Stimulated activated memory B cell treated with anti-CD40 and anti-IgM and Interleukin-4, amounts not matched to agents 10 μg/mL and 1 μg/mL and 100 μg/mL, for 72 hours (primary cell): Measurements from ENCODE around the gene C3orf80.
"Not testable (repeated sequence)": the region's sequence is repeated elsewhere in the genome, so short reads cannot be mapped to it uniquely, and the experiment has no call there.

Experiments
- ATAC-seq: fragments of 150-1000 bp; cut with Tn5 transposase; 2 replicates; pipeline ENCODE4 v1.10.0; 2021
- H3K27ac Mint-ChIP-seq: one replicate; pipeline ENCODE4 v1.8.0; 2022; ENCODE audit warnings: mild to moderate bottlenecking, mixed read lengths
- H3K27me3 Mint-ChIP-seq: one replicate; pipeline ENCODE4 v1.8.0; 2022; ENCODE audit warnings: mixed read lengths
- H3K36me3 Mint-ChIP-seq: one replicate; pipeline ENCODE4 v1.8.0; 2022; ENCODE audit warnings: mixed read lengths
- H3K4me1 Mint-ChIP-seq: one replicate; pipeline ENCODE4 v1.8.0; 2022; ENCODE audit warnings: mixed read lengths
- H3K4me3 Mint-ChIP-seq: one replicate; pipeline ENCODE4 v1.8.0; 2022; ENCODE audit warnings: mild to moderate bottlenecking, moderate library complexity, mixed read lengths
- H3K9me3 Mint-ChIP-seq: one replicate; pipeline ENCODE4 v1.8.0; 2022; ENCODE audit warnings: mixed read lengths

The C3orf80 gene

GRCh38 chr3:160225176-160226025 lies at the start of gene C3orf80:
Gene C3orf80 (plus strand): TSS chr3:160225422. CDS start chr3:160225636, 214 bp downstream.
- Mint-ChIP-seq H3K27me3 (peaks cover 52% of the 10 kb centered on the region), H3K4me3 (peak within 1 kb of the TSS; percentile 82), H3K9me3 (no peaks in the 10 kb centered on the region), H3K4me1 (peaks cover 15% of the 10 kb centered on the region), H3K36me3 (no peaks in the 10 kb centered on the region), H3K27ac (no peak within 1 kb of the TSS)
- ATAC-seq = peak; percentile 76

DNA sequence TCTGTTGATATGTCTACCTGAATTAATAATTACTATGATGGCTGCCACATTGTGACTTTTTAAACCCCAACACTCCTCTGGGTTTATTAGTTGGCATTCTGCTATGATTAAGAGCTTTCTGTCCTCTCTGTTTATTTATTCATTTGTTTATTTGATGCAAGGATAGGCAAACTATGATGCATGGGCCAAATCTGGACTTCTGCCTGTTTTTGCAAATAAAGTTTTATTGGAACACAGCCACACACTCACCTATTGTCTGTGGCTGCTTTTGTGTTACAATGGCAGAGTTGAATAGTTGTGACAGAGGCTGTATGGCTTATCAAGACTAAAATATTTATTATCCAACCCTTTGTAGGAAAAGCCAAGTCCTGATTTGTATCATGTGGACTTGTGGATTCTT lies 48.3 kb upstream of the C3orf80 start:
- no peak for ATAC-seq
- peaks cover 3% of the 10 kb centered on the region for H3K9me3 Mint-ChIP-seq
- peaks cover 16% of the 10 kb centered on the region for H3K27me3 Mint-ChIP-seq
- H3K4me1 Mint-ChIP-seq = no peaks in the 10 kb centered on the region
- H3K36me3 Mint-ChIP-seq = no peaks in the 10 kb centered on the region
- no peak overlapping the region for H3K4me3 Mint-ChIP-seq
- no peak overlapping the region for H3K27ac Mint-ChIP-seq

DNA sequence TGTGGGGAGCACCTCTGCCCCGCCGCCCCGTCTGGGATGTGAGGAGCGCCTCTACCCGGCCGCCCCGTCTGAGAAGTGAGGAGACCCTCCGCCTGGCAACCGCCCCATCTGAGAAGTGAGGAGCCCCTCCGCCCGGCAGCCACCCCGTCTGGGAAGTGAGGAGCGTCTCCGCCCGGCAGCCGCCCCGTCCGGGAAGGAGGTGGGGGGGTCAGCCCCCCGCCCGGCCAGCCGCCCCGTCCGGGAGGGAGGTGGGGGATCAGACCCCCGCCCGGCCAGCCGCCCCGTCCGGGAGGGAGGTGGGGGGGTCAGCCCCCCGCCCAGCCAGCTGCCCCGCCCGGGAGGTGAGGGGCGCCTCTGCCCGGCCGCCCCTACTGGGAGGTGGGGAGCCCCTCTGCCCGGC lies 46.6 kb upstream of the C3orf80 start:
- H3K9me3 Mint-ChIP-seq, H3K27ac Mint-ChIP-seq, H3K4me3 Mint-ChIP-seq, H3K4me1 Mint-ChIP-seq, ATAC-seq, H3K36me3 Mint-ChIP-seq: not testable (repeated sequence)
- H3K27me3 Mint-ChIP-seq = peaks cover 18% of the 10 kb centered on the region

- not testable (repeated sequence) for H3K9me3 Mint-ChIP-seq, H3K27ac Mint-ChIP-seq, H3K36me3 Mint-ChIP-seq, H3K4me3 Mint-ChIP-seq, H3K4me1 Mint-ChIP-seq, ATAC-seq
- H3K27me3 Mint-ChIP-seq = peaks cover 18% of the 10 kb centered on the region
Observed at GRCh38 chr3:160179403-160179802, 45.8 kb upstream of the C3orf80 start.

DNA sequence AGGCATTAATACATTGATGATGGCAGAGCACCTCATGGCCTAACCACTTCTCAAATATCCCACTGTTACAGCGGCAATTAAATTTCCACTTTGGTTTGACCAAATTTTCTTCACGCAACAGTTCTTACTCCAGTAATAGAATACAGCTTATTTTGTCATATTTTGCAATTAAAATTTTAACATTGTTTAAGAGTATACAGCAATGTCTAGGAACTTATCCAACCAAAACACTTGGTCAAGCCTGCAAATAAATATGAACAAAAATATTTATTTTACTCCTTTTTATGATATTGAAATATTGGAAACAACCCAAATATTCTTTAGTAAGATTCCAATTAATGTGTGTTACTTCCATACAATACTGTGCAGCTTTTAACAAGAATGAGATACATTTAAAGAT lies 45.3 kb upstream of the C3orf80 start:
- Mint-ChIP-seq H3K27me3 (peaks cover 18% of the 10 kb centered on the region), H3K4me3 (no peak overlapping the region), H3K4me1 (no peaks in the 10 kb centered on the region), H3K36me3 (no peaks in the 10 kb centered on the region), H3K27ac (no peak overlapping the region), H3K9me3 (peaks cover 3% of the 10 kb centered on the region)
- no peak for ATAC-seq

GRCh38 chr3:160180581-160181216 lies 44.5 kb upstream of the C3orf80 start:
- ATAC-seq = no peak
- no peak overlapping the region for H3K27ac Mint-ChIP-seq
- peaks cover 18% of the 10 kb centered on the region for H3K27me3 Mint-ChIP-seq
- no peaks in the 10 kb centered on the region for H3K4me1 Mint-ChIP-seq
- H3K9me3 Mint-ChIP-seq = peaks cover 3% of the 10 kb centered on the region
- H3K36me3 Mint-ChIP-seq = no peaks in the 10 kb centered on the region
- H3K4me3 Mint-ChIP-seq = no peak overlapping the region

- peaks cover 18% of the 10 kb centered on the region for H3K27me3 Mint-ChIP-seq
- ATAC-seq = no peak
- H3K4me3 Mint-ChIP-seq = no peak overlapping the region
- H3K36me3 Mint-ChIP-seq = no peaks in the 10 kb centered on the region
- H3K9me3 Mint-ChIP-seq = peaks cover 3% of the 10 kb centered on the region
- no peak overlapping the region for H3K27ac Mint-ChIP-seq
- no peaks in the 10 kb centered on the region for H3K4me1 Mint-ChIP-seq
Observed at GRCh38 chr3:160183345-160184076, 41.7 kb upstream of the C3orf80 start.

DNA sequence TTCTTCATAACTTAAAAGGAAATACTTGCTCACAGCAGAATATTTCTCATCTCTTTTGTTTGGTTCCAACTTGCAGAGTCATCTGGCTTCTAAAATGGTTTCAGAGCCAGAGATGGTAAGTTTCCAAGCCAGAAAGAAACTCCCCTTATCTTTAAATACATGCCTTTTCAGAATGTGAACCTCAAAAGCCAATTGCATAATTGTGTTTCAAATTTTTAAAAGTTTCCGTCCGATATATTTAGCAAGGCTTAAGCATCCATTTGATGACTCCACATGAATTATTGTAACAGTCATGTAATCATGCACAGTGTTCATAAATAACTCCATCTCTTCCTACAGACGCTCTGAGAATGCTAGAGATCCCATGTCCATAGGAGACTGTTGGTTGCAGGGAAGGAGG lies 40.6 kb upstream of the C3orf80 start:
- ATAC-seq = no peak
- Mint-ChIP-seq H3K27me3 (peaks cover 23% of the 10 kb centered on the region), H3K4me3 (no peak overlapping the region), H3K4me1 (no peaks in the 10 kb centered on the region), H3K36me3 (no peaks in the 10 kb centered on the region), H3K27ac (no peak overlapping the region), H3K9me3 (peaks cover 3% of the 10 kb centered on the region)

DNA sequence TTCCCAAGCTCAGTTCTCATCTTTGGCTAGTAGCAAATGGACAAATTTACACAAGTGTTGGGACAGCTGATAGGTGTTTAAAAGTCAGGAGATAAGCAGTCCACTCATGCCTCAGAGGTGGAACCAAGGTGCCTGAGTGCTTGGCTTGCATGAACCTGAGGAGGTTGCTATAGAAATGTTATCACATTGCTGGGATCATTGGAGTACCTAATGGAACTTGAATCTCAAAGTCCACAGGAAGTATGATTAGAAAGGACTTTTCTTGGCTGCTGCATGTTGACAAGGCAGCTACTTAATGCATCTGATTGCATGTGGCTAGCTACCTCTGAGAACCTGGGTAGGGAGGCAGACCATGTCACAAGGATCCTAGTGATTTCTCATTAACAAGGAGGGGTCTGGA lies 39.5 kb upstream of the C3orf80 start:
- H3K27ac Mint-ChIP-seq = no peak overlapping the region
- H3K4me3 Mint-ChIP-seq = no peak overlapping the region
- peaks cover 3% of the 10 kb centered on the region for H3K9me3 Mint-ChIP-seq
- no peak for ATAC-seq
- peaks cover 26% of the 10 kb centered on the region for H3K27me3 Mint-ChIP-seq
- H3K36me3 Mint-ChIP-seq = no peaks in the 10 kb centered on the region
- H3K4me1 Mint-ChIP-seq = no peaks in the 10 kb centered on the region

DNA sequence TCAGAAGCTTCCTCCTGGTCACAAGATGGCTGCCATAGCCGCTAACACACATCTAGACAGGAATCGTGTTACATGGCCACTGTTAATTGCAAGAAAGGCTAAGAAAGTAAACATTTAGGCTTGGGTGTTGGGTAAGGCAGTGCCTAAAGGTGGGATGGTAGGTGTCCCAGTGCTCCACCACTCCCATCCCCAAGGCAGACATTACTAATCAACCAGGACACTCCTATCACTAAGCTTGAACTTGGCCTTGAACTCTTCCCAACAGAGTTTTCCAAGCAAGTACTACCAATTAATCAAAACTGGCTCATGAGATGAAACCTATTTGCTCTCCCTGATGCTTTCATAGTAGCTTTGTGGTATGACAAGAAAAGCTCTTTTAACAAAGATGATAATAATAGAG lies 37.9 kb upstream of the C3orf80 start:
- Mint-ChIP-seq H3K4me1 (no peaks in the 10 kb centered on the region), H3K36me3 (no peaks in the 10 kb centered on the region), H3K9me3 (peaks cover 3% of the 10 kb centered on the region), H3K27me3 (peaks cover 13% of the 10 kb centered on the region), H3K4me3 (no peak overlapping the region), H3K27ac (no peak overlapping the region)
- ATAC-seq = no peak

- H3K27me3 Mint-ChIP-seq = peaks cover 15% of the 10 kb centered on the region
- H3K4me1 Mint-ChIP-seq = no peaks in the 10 kb centered on the region
- no peak for ATAC-seq
- H3K9me3 Mint-ChIP-seq = peaks cover 3% of the 10 kb centered on the region
- H3K4me3 Mint-ChIP-seq = no peak overlapping the region
- H3K27ac Mint-ChIP-seq = no peak overlapping the region
- no peaks in the 10 kb centered on the region for H3K36me3 Mint-ChIP-seq
Observed at GRCh38 chr3:160192310-160193029, 32.8 kb upstream of the C3orf80 start.

DNA sequence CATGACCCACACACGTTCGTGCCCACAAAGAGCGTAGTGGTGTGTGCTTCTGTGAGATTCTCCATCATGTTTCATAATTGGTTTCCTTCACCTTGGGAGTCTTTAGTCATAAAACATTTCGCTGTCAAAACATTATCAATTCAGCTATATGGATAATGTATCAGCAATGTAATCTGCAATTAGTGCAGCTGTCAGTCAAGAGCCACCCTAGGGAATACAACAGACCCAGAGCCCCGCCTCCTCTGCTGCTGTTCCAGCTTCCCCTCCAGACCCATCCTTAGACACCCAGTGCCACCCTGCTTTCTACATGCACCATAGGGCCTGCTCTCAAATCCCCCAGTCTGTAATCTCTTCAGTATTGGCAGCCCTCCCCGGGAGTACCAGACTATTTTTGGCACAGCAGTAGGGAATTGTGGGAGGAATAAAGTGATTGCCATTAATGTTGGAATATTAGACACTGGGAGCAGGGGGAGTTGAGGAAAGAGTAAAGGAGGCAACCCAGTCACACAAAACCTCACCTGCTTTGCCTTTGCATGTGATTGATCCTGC lies 31.5 kb upstream of the C3orf80 start:
- Mint-ChIP-seq H3K4me3 (no peak overlapping the region), H3K9me3 (peaks cover 3% of the 10 kb centered on the region)

DNA sequence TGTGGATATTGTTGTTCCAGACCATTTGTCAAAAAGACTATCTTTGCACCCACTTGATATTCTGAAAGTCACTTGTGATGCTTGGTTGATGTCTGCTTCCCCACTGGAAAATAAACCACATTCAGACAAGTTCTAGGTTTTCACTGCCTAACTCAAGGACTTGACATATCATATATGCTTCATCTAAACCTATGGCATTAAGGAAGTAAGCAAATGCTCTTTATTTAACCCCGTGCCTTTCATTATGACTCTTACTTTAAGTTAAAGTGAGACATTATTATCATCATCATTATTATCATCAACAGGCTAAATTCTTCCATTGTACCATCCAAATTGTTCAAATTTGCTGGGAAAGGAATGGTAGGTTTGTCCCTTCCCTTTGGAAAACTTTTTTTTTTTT lies 30.8 kb upstream of the C3orf80 start:
- ATAC-seq = no peak
- no peaks in the 10 kb centered on the region for H3K36me3 Mint-ChIP-seq
- H3K4me1 Mint-ChIP-seq = no peaks in the 10 kb centered on the region
- H3K9me3 Mint-ChIP-seq = peaks cover 3% of the 10 kb centered on the region
- H3K27me3 Mint-ChIP-seq = peaks cover 18% of the 10 kb centered on the region
- no peak overlapping the region for H3K4me3 Mint-ChIP-seq
- no peak overlapping the region for H3K27ac Mint-ChIP-seq

More for the DNA sequence above, 31.5 kb upstream of the C3orf80 start:
- Mint-ChIP-seq H3K4me1 (no peaks in the 10 kb centered on the region), H3K36me3 (no peaks in the 10 kb centered on the region), H3K27ac (no peak overlapping the region), H3K27me3 (peaks cover 21% of the 10 kb centered on the region)
- no peak for ATAC-seq

DNA sequence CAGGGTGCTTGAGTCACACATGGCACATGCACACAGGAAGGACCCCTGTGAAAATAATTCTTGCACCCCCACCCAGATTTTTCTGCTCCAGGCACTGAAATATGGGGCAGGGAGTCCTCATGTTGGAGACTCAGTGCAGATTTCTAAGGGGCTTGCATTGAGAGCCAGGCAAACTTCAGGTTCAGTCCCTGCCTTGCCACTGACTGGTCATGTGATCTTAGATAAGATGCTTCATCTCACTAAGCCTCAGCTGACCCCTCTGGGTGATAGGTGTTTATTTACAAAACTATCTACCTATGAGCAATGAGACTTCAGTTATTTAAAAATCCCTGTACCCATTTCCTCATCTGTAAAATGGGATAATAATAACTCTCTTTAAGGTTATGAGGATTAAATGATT lies 30.1 kb upstream of the C3orf80 start:
- Mint-ChIP-seq H3K4me1 (no peaks in the 10 kb centered on the region), H3K27me3 (peaks cover 11% of the 10 kb centered on the region)
- ATAC-seq = no peak

More for the DNA sequence above, 30.1 kb upstream of the C3orf80 start:
- Mint-ChIP-seq H3K9me3 (peaks cover 3% of the 10 kb centered on the region), H3K4me3 (no peak overlapping the region), H3K27ac (no peak overlapping the region), H3K36me3 (no peaks in the 10 kb centered on the region)
